GM21390 (cell line): Measurements from ENCODE around the gene MRPL53.
"Not testable (repeated sequence)": the region's sequence is repeated elsewhere in the genome, so short reads cannot be mapped to it uniquely, and the experiment has no call there.

Experiments used
- ATAC-seq: cut with Tn5 transposase; IDR thresholded peaks from one replicate; pipeline ENCODE4 v1.9.1; 2021; ENCODE audit not compliant: unreplicated experiment

Gene MRPL53

GRCh38 chr2:74502720-74503505 is 30.4 kb upstream of the MRPL53 start:
- ATAC-seq = peak; percentile 35

- ATAC-seq = no peak
These were observed 29.8 kb upstream of the MRPL53 start for GRCh38 chr2:74502147-74502719.

GRCh38 chr2:74501335-74502071 is 29.0 kb upstream of the MRPL53 start:
- no peak for ATAC-seq

DNA sequence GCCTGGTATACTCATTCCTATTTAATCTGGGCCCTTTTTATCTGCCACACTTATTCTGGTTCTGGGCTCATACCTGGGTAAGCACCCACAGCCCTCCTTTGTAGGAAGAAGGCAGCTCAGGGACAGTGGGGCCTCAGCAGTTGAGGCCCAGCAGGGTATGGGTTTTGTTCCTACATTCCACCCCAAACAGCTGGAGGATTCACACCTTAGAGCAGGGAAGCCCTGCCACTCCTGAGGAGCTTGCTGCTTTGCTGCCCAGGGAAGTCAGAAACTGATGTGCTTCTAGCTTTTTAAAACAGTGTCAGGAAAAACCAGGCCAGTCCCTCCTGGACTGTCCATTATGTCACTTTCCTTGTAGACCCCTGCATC is 28.1 kb upstream of the MRPL53 start:
- no peak for ATAC-seq

DNA sequence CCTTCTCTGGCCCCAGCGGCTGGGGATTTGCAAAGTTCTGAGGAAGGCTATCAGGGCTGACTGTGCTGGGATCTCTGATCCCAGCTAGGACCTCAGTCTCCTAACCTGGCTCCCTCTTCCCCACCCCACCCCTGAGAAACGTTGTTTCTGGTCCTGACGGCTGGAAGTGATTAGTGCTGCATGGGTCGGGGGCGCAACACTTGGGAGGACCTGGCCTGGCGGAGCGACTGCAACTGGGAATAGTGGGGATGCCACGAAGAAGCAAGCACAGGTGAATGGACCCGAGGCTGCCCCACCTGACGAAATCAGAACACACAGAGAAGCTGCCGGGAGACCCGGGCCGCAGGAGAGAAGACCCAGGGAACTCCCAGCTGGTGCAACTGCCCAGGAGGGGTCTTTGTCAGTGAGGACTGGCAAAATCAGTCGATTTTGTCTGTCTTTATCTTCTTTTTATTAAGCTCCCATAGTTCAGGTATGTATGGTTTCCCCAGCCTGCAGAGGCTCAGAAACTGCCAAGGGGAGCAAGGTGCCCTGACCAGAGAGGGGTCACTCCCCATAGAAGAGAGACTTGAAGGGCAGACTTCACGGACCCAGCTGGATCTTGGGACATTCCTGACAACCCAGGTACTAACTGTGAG is 27.6 kb upstream of the MRPL53 start:
- ATAC-seq = no peak

GRCh38 chr2:74499267-74499939 is 26.9 kb upstream of the MRPL53 start, which contains the start of gene LBX2:
LBX2 (minus strand) TSS chr2:74499603; CDS start chr2:74499537, 66 bp downstream.
- no peak for ATAC-seq

- no peak for ATAC-seq
These were observed 26.2 kb upstream of the MRPL53 start for GRCh38 chr2:74498500-74499266.

GRCh38 chr2:74497777-74498499 is 25.5 kb upstream of the MRPL53 start:
- ATAC-seq = no peak

- no peak for ATAC-seq
These were observed 24.7 kb upstream of the MRPL53 start for GRCh38 chr2:74496997-74497776.

DNA sequence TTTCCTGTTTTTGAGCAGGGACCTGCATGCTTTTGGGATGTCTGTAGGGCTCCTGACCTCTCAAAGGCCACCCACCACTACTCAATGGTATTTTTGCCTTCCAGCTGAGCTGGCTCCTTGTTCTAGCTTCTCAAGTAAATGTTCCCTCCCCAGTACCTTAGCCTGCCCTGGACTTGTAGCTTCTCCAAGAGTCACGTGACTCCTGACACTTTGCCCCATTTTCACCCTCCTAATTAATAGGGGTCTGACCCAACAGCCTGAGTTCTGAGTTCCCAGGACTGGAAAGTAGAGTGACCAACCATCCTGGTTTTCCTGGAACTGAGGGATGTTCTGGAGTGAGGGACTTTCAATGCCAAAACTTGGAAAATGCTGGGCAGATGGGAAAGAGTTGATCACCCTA is 23.0 kb upstream of the MRPL53 start:
- no peak for ATAC-seq

- no peak for ATAC-seq
These were observed 21.1 kb upstream of the MRPL53 start for GRCh38 chr2:74493546-74493945.

GRCh38 chr2:74491648-74492544 is 19.4 kb upstream of the MRPL53 start:
- no peak for ATAC-seq

GRCh38 chr2:74489906-74490305 is 17.4 kb upstream of the MRPL53 start:
- no peak for ATAC-seq

GRCh38 chr2:74488643-74489481 is 16.4 kb upstream of the MRPL53 start:
- no peak for ATAC-seq

DNA sequence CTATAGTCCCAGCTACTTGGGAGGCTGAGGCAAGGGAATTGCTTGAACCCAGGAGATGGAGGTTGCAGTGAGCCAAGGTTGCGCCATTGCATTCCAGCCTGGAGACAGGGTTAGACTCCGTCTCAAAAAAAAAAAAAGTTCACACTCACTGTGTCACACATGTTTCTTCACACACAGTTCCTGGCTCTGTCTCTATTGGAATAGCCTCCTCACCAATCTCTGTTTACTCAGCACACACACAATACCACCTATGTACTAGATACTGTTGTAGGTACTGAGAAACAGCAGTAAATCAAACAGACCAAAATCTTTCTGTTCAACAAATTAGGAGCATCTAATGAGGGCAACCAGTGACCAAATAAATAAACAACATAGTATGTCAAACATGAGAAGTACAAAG is 13.7 kb upstream of the MRPL53 start:
- no peak for ATAC-seq

DNA sequence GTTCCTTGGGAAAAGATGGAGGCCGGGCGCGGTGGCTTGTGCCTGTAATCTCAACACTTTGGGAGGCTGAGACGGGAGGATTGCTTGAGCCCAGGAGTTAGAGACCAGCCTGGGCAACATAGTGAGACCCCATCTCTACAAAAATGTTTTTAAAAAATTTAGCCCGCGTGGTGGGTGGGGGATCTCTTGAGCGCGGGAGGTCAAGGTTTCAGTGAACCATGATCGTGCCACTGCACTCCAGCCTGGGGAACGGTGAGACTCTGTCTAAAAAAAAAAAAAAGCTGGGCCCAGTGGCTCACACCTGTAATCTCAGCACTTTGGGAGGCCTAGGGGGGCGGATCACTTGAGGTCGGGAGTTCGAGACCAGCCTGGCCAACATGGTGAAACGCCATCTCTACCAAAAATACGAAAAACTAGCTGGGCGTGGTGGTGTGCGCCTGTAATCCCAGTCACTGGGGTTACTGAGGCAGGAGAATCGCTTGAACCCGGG is 11.2 kb upstream of the MRPL53 start:
- ATAC-seq = not testable (repeated sequence)
